ENCODE results near the gene RPS6KB1.
"Not testable (repeated sequence)": the region's sequence is repeated elsewhere in the genome, so short reads cannot be mapped to it uniquely, and the experiment has no call there.

DNA sequence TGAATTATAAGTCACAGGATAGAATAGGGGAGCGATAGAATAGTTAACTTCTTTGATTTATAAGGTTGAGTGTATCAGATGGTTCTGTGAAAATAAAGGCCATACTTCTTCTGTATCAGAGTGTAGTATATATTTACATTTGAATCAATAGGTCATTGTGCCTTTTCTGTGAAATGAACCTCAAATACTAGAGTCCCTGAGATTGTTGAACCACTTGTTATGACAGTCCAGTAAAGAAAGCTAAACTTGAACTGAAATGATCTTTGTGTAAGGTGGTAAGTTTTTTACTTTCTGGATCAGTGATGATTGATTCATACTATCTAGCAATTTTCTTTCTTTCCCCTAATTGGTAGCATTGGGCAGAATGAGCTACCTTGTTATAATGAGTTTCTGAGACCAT is 40.4 kb downstream of the RPS6KB1 start:
- not testable (repeated sequence) for TF ChIP-seq EZH2 (IDR thresholded peaks at IDR 0.05; ENCODE audit: borderline replicate concordance); CTCF (IDR thresholded peaks at IDR 0.05; ENCODE audit: poor library complexity); EZH2phosphoT487 (IDR thresholded peaks at IDR 0.05; ENCODE audit: low read depth, severe bottlenecking, unreplicated experiment)
